Measurements from ENCODE around the gene RNASE9.

- no peak for TF ChIP-seq CTCF (IDR thresholded peaks at IDR 0.05; ENCODE audit: low read depth, low read length)
- no peak for TF ChIP-seq EZH2phosphoT487 (IDR thresholded peaks at IDR 0.05; ENCODE audit: low read depth)
These were observed 36.8 kb downstream of the RNASE9 start for GRCh38 chr14:20524027-20524426.
